Measurements from ENCODE around the gene PRUNE2. TPM values are rescaled to one million over a fixed set of nuclear protein-coding genes. Genes with fewer than 3 reads are reported as not detected.

Gene PRUNE2
- total RNA-seq, 2 donors from 2014 or later, result 12.1 to 90.0 TPM

- Histone ChIP-seq H3K4me1 (no peaks in the 10 kb centered on the region), H3K9ac (ENCODE audit: low read depth in 2 of 2, low read length in 2 of 2) (peak overlapping the region in 1 of 2 donors; percentile 23), H3K36me3 (no peaks in the 10 kb centered on the region), H3K27ac (peak overlapping the region; percentile 57), H3K27me3 (no peaks in the 10 kb centered on the region), H3K4me3 (no peak overlapping the region), H3K9me3 (no peaks in the 10 kb centered on the region)
- intact Hi-C loops (cut with DNase I), result no loop called here
- TF ChIP-seq CTCF (IDR thresholded peaks at IDR 0.05), result no peak
- no peak for DNase-seq
Measured at GRCh38 chr9:76887003-76887821, 18.7 kb downstream of the PRUNE2 start.

GRCh38 chr9:76886318-76886717 is 19.6 kb downstream of the PRUNE2 start:
- TF ChIP-seq CTCF (IDR thresholded peaks at IDR 0.05), result no peak
- intact Hi-C loops (cut with DNase I), result no loop called here
- no peaks in the 10 kb centered on the region for H3K36me3 ChIP-seq
- no peak overlapping the region for H3K4me3 ChIP-seq
- no peaks in the 10 kb centered on the region for H3K4me1 ChIP-seq
- no peaks in the 10 kb centered on the region for H3K9me3 ChIP-seq
- no peaks in the 10 kb centered on the region for H3K27me3 ChIP-seq
- no peak overlapping the region for H3K9ac ChIP-seq (ENCODE audit: low read depth in 2 of 2, low read length in 2 of 2)
- DNase-seq, result no peak
- no peak overlapping the region for H3K27ac ChIP-seq

- intact Hi-C loops (cut with DNase I), result no loop called here
- Histone ChIP-seq H3K4me3 (no peak overlapping the region), H3K27me3 (no peaks in the 10 kb centered on the region), H3K27ac (no peak overlapping the region), H3K9ac (ENCODE audit: low read depth in 2 of 2, low read length in 2 of 2) (no peak overlapping the region), H3K4me1 (no peaks in the 10 kb centered on the region), H3K36me3 (no peaks in the 10 kb centered on the region), H3K9me3 (no peaks in the 10 kb centered on the region)
- no peak for DNase-seq
- TF ChIP-seq CTCF (IDR thresholded peaks at IDR 0.05), result no peak
Measured at GRCh38 chr9:76884823-76885222, 21.1 kb downstream of the PRUNE2 start.

- no peak for DNase-seq
- Histone ChIP-seq H3K27ac (no peak overlapping the region), H3K9me3 (no peaks in the 10 kb centered on the region), H3K4me1 (no peaks in the 10 kb centered on the region), H3K27me3 (no peaks in the 10 kb centered on the region), H3K9ac (ENCODE audit: low read depth in 2 of 2, low read length in 2 of 2) (no peak overlapping the region), H3K36me3 (no peaks in the 10 kb centered on the region), H3K4me3 (no peak overlapping the region)
- intact Hi-C loops (cut with DNase I), result no loop called here
- TF ChIP-seq CTCF (IDR thresholded peaks at IDR 0.05), result no peak
Measured at GRCh38 chr9:76883341-76883855, 22.5 kb downstream of the PRUNE2 start.

- no peak for DNase-seq
- H3K27ac ChIP-seq, result no peak overlapping the region
- H3K4me1 ChIP-seq, result no peaks in the 10 kb centered on the region
- no peak overlapping the region for H3K4me3 ChIP-seq
- H3K9ac ChIP-seq (ENCODE audit: low read depth in 2 of 2, low read length in 2 of 2), result no peak overlapping the region
- no peaks in the 10 kb centered on the region for H3K36me3 ChIP-seq
- intact Hi-C loops (cut with DNase I), result no loop called here
- no peaks in the 10 kb centered on the region for H3K27me3 ChIP-seq
- H3K9me3 ChIP-seq, result no peaks in the 10 kb centered on the region
- TF ChIP-seq CTCF (IDR thresholded peaks at IDR 0.05), result no peak
Measured at GRCh38 chr9:76882686-76883085, 23.2 kb downstream of the PRUNE2 start.
